Putamen (tissue), 1 donor: ENCODE data around the gene MRPS25.
A peak's percentile ranks its signal among the peaks of the same experiment; 100 is the strongest.

ENCODE experiments used
- DNase-seq: peaks from one replicate; pipeline ENCODE4 v3.0.0-alpha.2; 2016; ENCODE audit warnings: low spot score

Gene MRPS25

DNA sequence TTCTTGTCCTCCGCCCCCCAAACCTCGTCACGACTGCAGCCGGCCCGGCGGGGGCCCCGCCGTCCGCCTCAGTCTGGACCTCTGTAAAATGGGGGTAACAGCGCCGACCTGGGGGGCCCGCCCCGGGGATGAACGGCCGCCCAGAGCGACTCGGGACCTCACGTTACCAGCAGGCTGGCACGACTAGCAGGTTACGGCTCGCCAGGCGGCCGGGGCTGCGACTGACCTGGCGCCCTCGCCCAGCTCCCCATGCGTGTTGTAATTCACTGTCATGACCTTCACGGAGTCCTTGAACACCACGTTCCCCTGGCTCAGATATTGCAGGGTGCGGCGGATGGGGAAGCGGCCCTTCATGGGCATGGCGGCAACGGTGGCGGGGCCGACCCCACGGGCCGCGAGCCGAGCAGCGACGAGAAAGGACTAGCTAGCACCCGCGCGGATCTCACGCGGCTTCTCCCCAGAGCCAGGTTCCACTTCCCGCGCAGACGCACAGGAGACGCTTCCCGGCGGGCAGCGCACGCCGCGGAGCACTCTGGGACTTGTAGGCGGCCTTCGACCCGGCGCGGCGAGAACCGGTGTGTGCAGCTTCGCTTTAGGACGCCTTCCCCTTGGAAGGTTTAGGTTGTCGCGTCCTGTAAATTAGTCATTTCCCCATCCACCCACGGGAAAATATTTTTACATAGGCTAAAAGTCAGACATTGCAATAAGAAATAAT lies at the start of gene MRPS25:
TSS of gene MRPS25 (minus strand) at position 481 of the 715 bp plus-strand sequence. CDS start at position 360, 121 bp downstream.
- DNase-seq, result peak; percentile 88

DNA sequence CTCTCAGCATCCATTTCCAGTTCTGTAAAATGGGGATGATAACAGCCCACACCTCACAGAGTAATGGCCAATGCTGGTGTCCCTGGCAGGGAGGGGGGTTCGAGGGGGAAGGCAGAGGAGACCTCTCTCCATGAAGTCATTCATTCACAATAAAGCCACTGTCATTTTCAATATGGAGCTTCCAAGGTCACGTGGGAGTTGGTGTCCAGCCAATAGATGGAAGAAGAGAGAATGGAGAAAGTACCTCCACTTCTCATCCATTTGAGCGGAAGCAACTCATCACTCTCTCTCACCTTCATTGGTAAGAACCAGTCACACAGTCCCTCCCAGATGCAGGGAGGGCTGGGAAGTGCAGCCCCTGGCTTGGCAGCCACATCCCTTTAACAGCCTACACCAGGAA lies 48.8 kb upstream of the MRPS25 start:
- DNase-seq, result no peak

DNA sequence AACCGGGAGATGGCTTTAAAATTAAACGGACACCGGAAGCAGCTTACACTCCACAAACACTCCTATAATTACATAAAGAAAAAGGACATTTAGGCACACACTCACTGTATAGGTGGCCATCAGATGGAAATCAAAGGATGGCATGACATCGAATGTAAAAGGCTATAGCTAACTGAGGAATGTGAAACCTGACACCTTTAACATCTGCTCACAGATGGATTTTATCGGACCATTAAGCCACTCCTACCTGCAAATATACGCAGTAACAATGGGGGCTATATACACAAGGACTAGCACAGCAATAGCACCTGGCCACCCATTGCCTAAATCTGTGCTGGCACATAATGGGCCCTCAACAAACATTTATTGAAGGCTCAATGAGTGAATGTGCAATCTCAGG lies 48.4 kb upstream of the MRPS25 start:
- DNase-seq, result no peak

DNA sequence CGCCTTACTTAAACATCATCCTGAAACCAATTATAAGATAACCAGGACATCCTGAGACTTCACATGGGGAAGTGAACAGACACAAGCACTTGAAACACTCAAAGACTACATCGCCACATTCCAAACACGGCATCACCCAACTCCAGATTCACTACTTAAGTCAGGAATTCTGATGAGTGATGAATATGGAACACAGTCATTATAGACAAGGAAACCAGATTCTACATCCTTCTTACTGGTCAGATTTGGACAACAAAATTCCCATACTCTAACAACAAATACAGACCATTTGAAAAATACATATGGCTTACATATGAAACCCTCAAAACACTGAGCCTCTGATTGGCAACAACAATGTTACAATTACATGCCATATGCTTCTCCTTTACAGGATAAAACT lies 46.9 kb upstream of the MRPS25 start:
- DNase-seq, result no peak

DNA sequence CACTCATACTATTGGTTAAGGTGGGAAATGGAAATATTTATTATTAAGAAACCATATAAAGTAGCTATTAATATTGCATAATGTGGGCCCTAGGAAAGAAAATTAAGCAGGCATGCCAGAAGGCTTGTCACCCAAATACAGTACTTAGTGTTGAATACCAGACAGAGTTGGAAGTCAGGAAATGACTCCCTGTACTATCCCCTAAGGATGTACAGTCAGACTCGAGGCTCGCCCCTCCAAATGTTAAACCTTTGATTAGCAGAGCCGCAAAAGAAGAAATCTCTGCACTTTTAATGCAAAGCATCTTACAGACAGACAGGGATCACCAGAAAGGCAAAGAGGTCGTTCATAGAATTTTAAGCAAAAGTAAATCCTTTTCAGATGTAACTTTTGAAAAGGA lies 45.1 kb upstream of the MRPS25 start:
- no peak for DNase-seq

DNA sequence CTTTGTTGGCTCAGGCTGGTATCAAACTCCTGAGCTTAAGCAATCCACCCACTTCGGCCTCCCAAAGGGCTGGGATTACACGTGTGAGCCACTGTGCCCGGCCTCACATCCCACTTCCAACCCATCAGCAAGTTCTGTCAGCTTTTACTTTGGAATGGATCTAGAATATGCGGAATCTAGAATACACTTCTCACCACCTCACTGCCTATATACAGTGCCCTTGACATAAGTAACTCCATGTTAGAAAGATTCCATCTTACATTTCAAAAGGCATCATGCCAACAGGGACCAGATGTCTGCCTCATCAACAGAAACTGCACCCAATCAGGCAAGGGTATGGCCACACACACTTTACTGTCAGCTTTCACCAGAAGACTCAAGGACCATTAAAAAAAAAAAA lies 43.8 kb upstream of the MRPS25 start:
- no peak for DNase-seq

DNA sequence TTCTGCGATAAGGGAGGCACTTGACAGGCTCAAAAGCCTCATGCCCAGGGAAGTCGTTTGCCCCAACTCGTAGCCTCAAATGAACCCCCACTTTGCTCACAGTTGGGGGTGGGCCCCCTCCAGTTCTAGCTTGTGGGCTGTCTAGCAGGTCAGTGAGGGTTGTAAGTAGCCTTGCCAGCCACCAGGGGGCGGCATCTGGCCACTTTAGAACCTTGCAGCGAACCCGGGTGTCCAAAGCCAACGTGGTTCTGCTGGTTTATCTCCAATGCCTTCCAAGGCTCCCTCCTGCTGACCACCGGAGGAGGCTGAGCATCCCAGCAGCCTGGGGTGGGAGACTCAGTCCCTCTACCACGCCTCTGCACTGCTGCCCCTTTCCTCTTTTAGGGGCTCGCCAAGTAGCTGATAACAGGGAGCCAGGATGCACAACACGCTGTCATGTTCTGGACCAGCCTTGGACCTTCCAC lies 43.0 kb upstream of the MRPS25 start:
- DNase-seq, result peak; percentile 74

DNA sequence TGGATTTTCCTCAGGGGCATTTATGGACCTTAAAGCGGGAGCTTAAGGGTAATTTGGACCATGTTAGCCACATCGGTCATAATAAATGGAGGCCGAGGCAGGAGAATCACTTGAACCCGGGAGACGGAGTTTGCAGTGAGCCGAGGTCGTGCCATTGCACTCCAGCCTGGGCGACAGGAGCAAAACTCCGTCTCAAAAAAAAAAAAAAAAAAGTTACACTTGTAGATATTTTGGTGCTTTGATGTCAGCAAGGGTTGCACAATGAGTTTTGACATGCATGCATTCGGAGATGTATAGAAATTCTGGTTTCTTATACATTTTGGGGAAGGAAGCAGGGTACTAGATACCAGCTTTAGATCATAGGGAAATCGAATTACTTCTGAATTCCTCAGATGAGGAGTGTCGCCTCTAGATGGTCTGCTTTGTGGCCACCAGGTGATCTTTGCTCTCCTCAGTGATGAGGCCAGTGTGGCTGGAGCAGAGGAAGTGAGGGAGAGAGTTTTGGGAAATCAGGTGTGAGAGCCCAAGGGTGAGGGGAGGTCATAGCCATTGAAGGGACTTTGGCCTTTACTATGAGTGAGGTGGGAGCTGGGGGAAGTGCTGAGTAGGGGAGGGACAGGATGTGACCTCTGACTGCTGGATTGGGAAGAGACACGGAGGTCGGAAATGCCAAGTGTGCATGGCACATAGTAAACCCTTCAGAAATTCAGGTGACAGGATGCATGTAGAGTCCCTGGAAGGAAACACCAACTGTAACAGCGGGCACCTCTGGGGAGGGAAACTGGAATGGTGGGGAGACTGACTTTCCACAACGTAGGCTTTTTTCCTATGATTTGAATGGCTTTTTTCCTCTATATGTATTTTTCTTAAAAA lies 42.2 kb upstream of the MRPS25 start:
- no peak for DNase-seq

DNA sequence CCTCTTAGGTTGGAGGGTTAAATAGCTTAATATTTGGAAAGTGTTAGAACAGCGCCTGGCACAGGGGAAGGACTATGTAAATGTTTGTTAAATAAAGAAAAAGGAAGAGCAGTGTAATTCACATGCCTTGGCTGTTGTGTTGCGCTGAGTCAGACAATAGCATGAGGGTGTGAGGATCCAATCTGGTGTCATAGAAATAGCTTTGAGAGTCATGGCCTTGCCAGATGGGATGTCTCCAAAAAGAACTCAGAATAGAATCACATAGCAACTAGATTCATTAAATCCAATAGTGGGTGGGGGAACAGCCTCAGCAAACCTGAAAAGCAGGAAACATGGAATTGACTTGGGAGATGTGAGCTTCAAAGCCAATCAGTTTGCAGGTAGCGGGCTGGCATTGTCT lies 37.7 kb upstream of the MRPS25 start:
- DNase-seq, result peak; percentile 69

DNA sequence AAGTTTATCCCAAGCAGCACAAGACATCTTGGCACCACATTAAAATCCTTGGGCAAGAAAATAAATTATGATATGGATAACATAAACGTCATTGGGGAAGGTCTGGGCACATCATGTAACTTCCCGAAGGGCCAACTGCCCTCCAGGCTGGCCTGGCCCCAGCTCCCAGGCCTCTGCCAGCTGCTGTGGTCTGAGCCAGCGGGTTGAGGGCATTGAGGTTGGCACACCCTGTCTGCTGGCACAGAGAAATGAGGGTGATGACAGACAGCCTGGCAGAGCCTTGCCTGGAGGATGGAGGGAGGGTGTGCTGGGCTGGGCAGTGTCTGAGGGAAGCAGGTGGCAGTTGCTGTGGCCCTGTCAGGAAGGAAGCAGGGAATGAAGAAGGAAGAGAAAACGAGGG lies 37.1 kb upstream of the MRPS25 start:
- peak; percentile 72 for DNase-seq

DNA sequence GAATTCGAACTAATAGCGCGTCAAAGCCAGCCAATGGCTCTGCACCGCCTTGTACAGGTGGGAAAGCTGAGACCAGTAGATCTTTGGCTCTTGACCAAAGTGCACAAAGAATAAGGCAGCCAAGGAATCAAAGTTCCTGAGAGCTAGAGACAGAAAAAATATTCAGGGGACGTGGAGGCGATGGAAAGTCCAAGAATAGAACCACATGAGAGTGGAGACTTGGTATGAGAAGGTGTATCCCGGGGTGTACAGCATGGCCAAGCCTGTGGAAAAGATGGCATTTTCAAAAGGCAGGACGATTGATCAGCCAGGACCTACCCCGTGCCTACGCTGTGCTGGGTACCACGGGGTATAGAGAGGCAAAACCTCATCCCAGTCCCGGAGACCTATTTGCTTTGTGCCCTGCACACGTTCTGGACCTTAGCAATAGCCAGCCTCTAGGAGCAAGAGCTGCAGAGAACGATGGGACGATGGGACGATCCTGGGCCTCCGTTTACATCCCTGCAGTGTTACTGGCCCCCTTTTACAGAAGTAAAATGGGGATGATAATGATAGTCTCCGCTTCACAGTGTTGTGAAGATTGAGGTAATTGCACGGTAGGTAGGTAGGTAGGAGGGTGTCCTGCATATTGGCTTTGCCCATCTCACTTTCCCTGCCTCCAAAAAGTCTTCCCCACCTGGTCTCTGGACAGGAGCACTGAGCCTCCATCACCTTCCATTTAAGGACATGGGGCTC lies 34.4 kb upstream of the MRPS25 start:
- no peak for DNase-seq

DNA sequence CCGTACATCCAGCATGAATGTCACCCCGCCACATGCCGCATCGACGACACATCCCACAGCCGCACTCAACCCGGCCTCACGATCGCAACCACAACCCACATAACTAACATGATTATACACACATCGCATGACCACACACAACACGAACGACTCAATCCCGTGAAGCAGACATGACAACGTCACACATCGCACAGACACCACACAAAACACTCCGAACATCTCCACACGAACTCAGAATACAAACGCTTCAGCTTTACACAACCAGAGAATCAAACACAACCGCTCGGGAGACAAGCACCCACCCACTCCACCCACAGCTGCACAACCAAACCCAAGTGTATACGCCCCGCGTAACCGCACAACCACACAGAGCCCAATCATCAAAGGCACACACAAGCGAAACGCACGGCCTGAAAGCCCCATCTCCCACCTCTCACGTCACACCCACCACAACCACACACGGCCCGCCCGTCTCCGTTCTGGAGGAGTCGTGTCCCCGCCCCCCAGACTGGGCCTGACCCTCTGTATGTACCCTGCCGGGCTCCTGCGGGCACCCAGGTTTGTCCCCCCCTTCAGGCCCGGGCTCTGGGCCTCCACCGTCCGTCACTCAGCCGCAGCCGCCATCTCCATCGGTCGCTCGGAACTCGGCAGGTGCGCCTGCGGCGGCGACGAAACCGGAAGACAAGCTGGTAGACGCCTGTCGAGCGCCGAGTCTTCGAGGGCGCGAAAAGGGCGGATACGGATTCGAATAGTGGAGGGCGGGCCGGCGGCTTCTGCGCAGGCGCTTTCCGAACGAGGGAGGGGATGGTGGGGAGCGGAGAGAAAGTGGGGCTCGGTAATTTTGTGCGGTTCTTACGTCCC lies 33.6 kb upstream of the MRPS25 start, which contains the start of gene RBSN:
TSS of gene RBSN (minus strand) at position 646 of the 861 bp plus-strand sequence. CDS start 3,028 bp downstream, outside the sequence.
- peak; percentile 96 for DNase-seq

DNA sequence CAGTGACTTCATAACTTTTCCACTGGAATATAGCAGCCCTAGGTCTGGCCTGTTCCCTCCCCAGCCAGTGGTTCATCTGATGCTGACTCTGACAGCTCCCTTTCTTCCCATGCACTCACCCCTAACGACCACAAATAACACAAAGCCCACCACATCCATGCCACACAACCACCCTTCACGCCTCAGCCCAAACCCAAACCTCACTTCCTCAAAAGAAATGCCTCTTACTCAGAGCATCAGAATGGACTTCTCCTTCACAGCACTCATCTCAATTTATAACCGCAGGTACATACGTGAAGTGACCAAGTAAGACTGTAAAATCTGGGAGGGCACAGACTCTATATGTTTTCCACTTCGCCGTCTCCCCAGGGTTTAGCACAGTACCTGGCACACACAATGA lies 32.8 kb upstream of the MRPS25 start:
- DNase-seq, result no peak

DNA sequence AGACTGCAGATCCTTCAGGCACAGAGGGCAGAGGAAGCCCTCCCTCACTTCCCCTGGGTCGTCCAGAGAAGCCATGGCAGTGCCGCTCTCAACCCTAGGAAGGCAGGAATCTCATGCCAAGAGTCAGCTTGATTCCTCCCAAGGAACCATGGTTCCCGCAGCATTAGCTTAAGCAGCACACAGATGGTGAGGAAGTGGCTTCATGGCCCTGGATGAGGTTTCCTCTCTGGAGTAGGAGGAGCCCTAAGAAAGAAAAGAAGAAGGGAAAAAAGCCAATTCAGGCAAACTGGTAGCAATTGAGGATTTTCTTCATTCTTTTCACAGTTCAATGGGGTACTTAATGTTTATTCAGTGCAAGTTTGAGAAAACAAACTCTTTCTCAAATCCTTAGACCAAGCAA lies 30.9 kb upstream of the MRPS25 start:
- peak; percentile 7 for DNase-seq

DNA sequence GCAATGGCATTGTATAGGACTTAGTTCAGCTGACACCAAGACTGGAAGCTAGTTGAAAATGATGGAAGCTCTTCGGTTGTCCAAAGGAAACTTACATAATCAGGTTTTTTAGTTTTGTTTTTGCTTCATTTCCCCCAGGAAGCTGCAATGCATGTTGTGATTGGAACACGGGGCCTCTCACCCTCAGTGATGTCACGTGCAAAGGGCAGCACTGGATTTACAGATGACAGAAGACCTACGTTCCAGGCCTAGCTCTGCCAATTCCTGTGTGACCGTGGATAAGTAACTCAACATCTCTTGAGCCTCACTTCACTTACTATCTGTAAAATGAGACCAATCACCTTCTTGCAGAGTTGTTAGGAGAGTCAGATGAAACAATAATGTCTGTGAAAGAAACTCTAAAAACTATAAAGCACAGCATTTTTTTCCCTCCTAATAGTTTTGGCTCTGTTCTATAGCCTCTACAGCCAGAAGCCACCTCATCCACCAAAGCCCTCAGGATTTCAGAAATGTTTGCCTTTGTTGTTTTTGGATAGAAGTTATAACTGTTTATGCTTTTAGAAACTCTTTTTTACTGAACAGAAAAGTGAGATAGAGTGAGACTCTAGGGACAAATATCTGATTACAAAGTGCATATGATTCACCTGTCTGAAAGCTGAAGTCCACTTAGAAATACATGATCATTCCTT lies 29.2 kb upstream of the MRPS25 start:
- no peak for DNase-seq

DNA sequence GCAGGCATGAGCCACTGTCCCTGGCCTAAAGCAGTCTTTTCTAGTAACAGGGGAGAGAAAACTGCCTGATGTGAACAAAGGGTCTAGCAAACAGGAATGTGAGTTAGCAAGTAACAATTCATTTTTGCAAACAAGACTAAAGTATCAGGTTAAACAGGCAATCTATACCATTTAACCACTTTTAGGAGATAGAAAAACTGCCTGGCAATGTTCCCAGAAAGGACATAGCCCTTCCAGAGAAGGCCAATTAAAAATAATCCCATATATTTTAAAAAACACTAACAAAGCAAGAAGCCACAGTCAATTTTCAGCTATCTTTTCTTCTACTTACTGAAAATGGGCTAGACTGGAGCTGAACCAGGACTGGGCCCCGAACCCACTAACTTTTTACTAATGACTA lies 27.6 kb upstream of the MRPS25 start:
- no peak for DNase-seq

DNA sequence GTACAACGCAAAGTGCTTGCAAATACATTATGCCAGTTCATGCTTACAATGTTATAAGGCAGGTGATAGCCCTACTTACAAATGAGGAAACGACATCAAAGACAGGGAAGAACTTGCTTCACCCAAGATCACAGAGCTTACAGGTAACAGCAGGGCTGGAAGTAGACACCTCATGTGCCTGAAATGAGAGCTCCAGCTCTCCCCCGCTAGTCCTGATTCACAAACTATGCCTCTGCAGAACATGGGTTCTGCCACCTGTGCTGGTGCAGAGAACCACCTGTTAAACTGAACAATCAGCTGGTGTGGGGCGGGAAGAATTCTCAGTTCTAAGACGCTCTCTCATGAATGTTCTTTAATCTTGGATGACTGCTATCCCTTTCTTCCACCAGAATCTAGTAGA lies 26.5 kb upstream of the MRPS25 start:
- DNase-seq, result no peak

DNA sequence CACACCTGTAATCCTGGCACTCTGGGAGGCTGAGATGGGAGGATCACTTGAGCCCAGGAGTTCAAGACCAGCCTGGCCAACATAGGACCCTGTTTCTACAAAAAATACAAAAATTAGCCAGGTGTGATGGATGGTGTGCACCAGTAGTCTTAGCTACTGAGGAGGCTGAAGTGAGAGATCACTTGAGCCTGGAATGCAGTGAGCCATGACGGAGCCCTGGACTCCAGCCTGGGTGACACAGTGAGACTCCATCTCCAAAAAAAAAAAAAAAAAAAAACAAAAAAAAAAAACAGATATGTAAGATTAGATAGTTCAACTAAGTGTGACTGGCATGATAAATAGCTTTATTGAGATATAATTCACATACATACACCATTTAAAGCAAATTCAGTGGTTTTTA lies 24.1 kb upstream of the MRPS25 start:
- DNase-seq, result no peak

DNA sequence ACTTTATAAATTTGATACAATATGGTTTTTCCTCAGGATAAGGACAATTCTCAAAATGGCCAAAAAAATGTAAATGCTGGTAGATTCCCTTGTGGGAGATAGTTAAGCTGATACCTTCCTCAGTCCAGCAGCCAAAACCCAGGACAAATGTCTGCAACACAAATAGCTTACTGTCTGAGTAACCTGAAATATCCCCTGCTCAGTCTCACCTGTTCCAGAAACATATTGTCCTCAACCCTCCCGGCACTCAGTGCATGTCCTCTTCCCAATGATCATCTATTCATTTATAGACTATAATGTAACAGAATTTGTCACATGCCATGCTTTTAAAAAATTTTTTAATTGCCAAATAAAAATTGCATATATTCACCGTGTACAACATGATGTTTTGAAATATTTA lies 21.6 kb upstream of the MRPS25 start:
- no peak for DNase-seq

DNA sequence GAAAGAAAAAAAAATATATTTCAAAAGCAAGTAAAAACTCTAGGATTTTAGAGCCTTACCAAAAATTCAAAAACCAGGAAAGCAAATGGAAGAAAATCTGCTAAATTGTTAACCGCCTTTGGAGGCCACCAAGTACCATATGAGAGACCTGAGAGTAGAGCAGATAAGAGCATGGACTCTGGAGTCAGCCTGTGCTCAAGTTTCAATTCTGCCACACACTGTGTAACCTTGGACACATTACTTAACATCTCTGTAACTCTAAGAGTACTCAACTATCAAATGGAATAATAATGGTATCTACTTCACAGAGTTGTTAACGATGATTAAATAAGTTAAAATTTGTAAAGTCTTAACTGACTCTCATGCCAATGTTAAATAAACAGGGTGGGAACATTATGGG lies 21.1 kb upstream of the MRPS25 start:
- DNase-seq, result no peak

DNA sequence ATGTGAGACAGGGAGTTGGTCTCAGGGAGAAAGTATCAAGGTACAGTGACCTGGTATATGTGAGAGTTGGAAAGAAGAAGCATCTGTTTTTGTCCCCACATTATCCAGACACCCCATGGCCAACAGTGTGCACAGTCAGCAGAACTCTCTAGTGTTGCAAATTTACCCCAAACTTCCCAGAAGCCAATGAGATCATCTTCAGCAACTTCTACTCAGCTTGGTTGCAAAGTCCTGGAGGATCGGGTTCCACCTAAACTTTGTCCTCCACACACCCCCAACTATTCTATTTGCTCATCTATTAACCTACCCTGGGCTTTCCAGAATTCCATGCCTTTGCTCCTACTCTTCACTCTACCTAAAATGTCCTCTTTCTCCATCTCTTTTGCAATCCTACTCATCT lies 18.1 kb upstream of the MRPS25 start:
- no peak for DNase-seq
